OCI-LY7 (cell line): Measurements from ENCODE around the gene CDH3.

Source experiments
- CTCF ChIP-seq: fragments of 200-600 bp; sonication (generic); conservative IDR thresholded peaks from 2 replicates; pipeline ENCODE4 v1.5.1; 2014; ENCODE audit warnings: mild to moderate bottlenecking, antibody characterized with exemption, low read length, moderate library complexity, mixed read lengths
- EZH2phosphoT487 ChIP-seq: fragments of 200-600 bp; sonication (generic); IDR thresholded peaks from 2 replicates; pipeline ENCODE4 v1.6.1; 2018; ENCODE audit warnings: low read depth, borderline replicate concordance, mild to moderate bottlenecking, mixed run types, antibody characterized with exemption, low read length, moderate library complexity, mixed read lengths

GRCh38 chr16:68685685-68686478 lies 40.8 kb downstream of the CDH3 start:
- TF ChIP-seq CTCF (no peak), EZH2phosphoT487 (no peak)
